Adrenal gland (tissue), 5 donors: ENCODE data around the gene DCD.

Experiments used
- POLR2A ChIP-seq, 2 donors: fragments of 450-650 bp; IDR thresholded peaks; one replicate each; pipeline ENCODE4 v1.6.1; 2017; ENCODE audit warnings: antibody characterized with exemption in 2 of 2, mild to moderate bottlenecking in 2 of 2, moderate library complexity in 1 of 2
- TF ChIP-seq, protein P1 (sequence below), 6 experiments: fragments of 450-650 bp in 4 of 6; fragments of 200-600 bp in 2 of 6; sonication (generic) in 1 of 6; IDR thresholded peaks; 1 replicate in 5 of 6; 2 replicates in 1 of 6; pipeline versions ENCODE4 v1.5.1 to v1.8.0; 2016 to 2021; ENCODE audit warnings: antibody characterized with exemption in 6 of 6, mild to moderate bottlenecking in 2 of 6, moderate library complexity in 1 of 6
- donor health status: DM: no; HTN: no; CAD: no.

DNA sequence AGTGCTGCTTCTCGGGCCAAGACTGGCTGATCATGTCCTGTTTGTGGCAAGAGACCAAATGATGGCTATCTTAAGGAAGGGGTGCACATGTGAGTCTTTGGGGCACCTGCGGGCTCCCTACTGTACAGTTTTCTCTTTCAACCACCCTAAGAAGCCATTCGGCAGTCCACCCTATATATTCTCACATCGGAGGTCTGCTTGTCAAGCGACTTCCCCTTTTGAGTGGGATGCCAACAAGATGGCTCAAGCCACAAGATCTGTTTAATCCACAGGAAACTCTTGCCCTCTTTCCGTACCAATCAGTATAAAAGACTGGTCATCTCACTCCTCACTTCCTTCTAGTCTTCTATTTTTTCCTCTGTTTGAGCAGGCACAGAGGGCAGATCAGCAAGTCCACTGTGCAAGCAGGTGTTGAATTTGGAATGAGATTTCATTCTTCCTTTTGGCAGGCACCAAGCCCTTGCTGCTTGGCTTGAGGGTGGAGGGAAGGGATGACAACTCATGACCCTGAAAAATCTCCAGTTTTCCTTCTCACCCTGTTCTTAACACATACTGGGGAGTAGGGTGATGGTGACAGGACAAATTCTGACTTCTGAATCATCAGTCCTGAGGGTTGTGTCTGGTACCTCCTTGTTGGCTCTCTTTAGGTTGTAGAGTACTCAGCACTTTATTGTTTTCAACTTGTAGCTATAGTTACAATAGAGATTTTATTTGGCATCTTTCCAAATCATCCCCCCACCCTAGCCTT lies 31.1 kb downstream of the DCD start:
- TF ChIP-seq, protein P1, sequence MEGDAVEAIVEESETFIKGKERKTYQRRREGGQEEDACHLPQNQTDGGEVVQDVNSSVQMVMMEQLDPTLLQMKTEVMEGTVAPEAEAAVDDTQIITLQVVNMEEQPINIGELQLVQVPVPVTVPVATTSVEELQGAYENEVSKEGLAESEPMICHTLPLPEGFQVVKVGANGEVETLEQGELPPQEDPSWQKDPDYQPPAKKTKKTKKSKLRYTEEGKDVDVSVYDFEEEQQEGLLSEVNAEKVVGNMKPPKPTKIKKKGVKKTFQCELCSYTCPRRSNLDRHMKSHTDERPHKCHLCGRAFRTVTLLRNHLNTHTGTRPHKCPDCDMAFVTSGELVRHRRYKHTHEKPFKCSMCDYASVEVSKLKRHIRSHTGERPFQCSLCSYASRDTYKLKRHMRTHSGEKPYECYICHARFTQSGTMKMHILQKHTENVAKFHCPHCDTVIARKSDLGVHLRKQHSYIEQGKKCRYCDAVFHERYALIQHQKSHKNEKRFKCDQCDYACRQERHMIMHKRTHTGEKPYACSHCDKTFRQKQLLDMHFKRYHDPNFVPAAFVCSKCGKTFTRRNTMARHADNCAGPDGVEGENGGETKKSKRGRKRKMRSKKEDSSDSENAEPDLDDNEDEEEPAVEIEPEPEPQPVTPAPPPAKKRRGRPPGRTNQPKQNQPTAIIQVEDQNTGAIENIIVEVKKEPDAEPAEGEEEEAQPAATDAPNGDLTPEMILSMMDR (IDR thresholded peaks at IDR 0.05): no peak
- no peak for TF ChIP-seq POLR2A (IDR thresholded peaks at IDR 0.05)
